WERI-Rb-1 (cell line): ENCODE results near the gene PTGS2.
"Not testable (repeated sequence)": the region's sequence is repeated elsewhere in the genome, so short reads cannot be mapped to it uniquely, and the experiment has no call there.

Source experiments
- DNase-seq: peaks from one replicate; pipeline ENCODE4 v3.0.0-alpha.2; 2020
- H3K27ac ChIP-seq: fragments of 250-450 bp; sonication (Bioruptor Pico); 2 replicates; pipeline ENCODE4 v1.5.1; 2020; ENCODE audit warnings: mild to moderate bottlenecking, moderate library complexity
- H3K27me3 ChIP-seq: fragments of 250-450 bp; sonication (Bioruptor Pico); 2 replicates; pipeline ENCODE4 v1.5.1; 2021; ENCODE audit warnings: mild to moderate bottlenecking, low read depth, moderate library complexity; ENCODE audit not compliant: insufficient read depth, severe bottlenecking
- H3K36me3 ChIP-seq: fragments of 250-450 bp; sonication (Bioruptor Pico); 2 replicates; pipeline ENCODE4 v1.5.1; 2020; ENCODE audit warnings: mild to moderate bottlenecking, moderate library complexity
- H3K4me3 ChIP-seq: 2 replicates; pipeline ENCODE4 v1.5.1; 2011; ENCODE audit warnings: low read depth, mild to moderate bottlenecking, control low read depth, low read length
- H3K9me3 ChIP-seq: fragments of 250-450 bp; sonication (Bioruptor Pico); 2 replicates; pipeline ENCODE4 v1.5.1; 2021; ENCODE audit warnings: mild to moderate bottlenecking, moderate library complexity; ENCODE audit not compliant: severe bottlenecking
- CTCF ChIP-seq: IDR thresholded peaks from 2 replicates; pipeline ENCODE4 v1.5.1; 2011; ENCODE audit warnings: low read depth, mild to moderate bottlenecking, control low read depth, inconsistent platforms, low read length

Gene PTGS2

GRCh38 chr1:186672596-186672995 is 7.6 kb downstream of the PTGS2 start:
- Histone ChIP-seq H3K9me3 (no peaks in the 10 kb centered on the region), H3K4me3 (no peak overlapping the region), H3K36me3 (no peaks in the 10 kb centered on the region), H3K27ac (no peak overlapping the region), H3K27me3 (no peaks in the 10 kb centered on the region)
- no peak for TF ChIP-seq CTCF
- no peak for DNase-seq

- Histone ChIP-seq H3K9me3 (no peaks in the 10 kb centered on the region), H3K36me3 (no peaks in the 10 kb centered on the region), H3K4me3 (no peak overlapping the region), H3K27me3 (no peaks in the 10 kb centered on the region), H3K27ac (no peak overlapping the region)
- DNase-seq, result no peak
- no peak for TF ChIP-seq CTCF
Measured at GRCh38 chr1:186672131-186672530, 8.1 kb downstream of the PTGS2 start.

GRCh38 chr1:186671136-186671825 is 8.9 kb downstream of the PTGS2 start:
- Histone ChIP-seq H3K4me3 (no peak overlapping the region), H3K36me3 (no peaks in the 10 kb centered on the region)
- TF ChIP-seq CTCF, result no peak

GRCh38 chr1:186670297-186671135 is 9.7 kb downstream of the PTGS2 start:
- no peak for TF ChIP-seq CTCF
- H3K4me3 ChIP-seq, result no peak overlapping the region
- DNase-seq, result no peak
- H3K27me3 ChIP-seq, result no peaks in the 10 kb centered on the region
- H3K27ac ChIP-seq, result no peak overlapping the region
- H3K36me3 ChIP-seq, result no peaks in the 10 kb centered on the region
- no peaks in the 10 kb centered on the region for H3K9me3 ChIP-seq

More at GRCh38 chr1:186671136-186671825, 8.9 kb downstream of the PTGS2 start:
- H3K9me3 ChIP-seq, result no peaks in the 10 kb centered on the region
- H3K27ac ChIP-seq, result no peak overlapping the region
- no peak for DNase-seq
- no peaks in the 10 kb centered on the region for H3K27me3 ChIP-seq

- H3K36me3 ChIP-seq, H3K27me3 ChIP-seq, DNase-seq, H3K9me3 ChIP-seq, H3K4me3 ChIP-seq, H3K27ac ChIP-seq: not testable (repeated sequence)
Measured at GRCh38 chr1:186669784-186670183, 10.4 kb downstream of the PTGS2 start.

GRCh38 chr1:186664217-186664616 is 16.0 kb downstream of the PTGS2 start:
- not testable (repeated sequence) for DNase-seq, H3K9me3 ChIP-seq, H3K27me3 ChIP-seq, H3K4me3 ChIP-seq, H3K27ac ChIP-seq, H3K36me3 ChIP-seq
